HG03354 (cell line): ENCODE data around the gene METAP1D.

Source experiments
- ATAC-seq: cut with Tn5 transposase; IDR thresholded peaks from one replicate; pipeline ENCODE4 v1.9.1; 2021; ENCODE audit warnings: mild to moderate bottlenecking; ENCODE audit not compliant: unreplicated experiment, poor library complexity, severe bottlenecking

The METAP1D gene

GRCh38 chr2:172114579-172114978, 114.8 kb downstream of the METAP1D start:
- no peak for ATAC-seq

- no peak for ATAC-seq
Observed at GRCh38 chr2:172116107-172116506, 116.4 kb downstream of the METAP1D start.

GRCh38 chr2:172119089-172119488, 119.3 kb downstream of the METAP1D start:
- ATAC-seq, result no peak

DNA sequence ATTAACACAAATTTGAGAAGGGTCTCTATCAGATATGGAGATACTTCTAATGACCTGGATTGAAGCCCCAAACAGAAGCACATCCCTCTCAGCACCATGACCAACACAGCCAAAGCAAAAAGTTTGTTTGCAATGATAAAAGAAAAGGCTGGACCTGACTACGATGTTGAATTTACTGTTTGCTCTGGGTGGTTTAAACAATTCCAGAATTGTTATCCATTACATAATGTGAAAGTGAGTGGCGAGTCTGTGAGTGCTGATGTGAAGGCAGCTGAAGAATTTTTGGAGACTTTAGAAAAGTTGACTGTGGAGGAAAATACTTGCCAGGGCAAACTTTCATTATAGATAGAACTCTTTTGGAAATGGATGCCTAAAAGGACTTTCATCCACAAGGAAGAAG, 120.4 kb downstream of the METAP1D start:
- no peak for ATAC-seq

DNA sequence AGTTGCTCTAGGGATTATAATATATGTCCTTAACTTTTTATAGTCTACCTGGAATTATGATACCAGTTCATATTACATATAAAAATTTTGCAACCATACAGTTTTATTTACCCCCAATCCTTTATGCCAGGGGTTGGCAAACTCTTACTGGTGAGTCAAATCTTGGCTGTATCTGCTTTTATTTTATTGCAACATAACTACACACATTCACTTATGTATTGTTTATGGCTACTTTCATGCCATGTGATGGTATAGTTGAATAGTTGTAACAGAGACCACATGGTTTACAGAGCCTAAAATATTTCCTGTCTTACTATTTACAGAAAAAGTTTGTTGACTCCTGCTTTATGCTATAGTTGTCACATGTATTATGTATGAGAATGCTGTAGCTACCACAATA, 128.7 kb downstream of the METAP1D start:
- ATAC-seq, result no peak

DNA sequence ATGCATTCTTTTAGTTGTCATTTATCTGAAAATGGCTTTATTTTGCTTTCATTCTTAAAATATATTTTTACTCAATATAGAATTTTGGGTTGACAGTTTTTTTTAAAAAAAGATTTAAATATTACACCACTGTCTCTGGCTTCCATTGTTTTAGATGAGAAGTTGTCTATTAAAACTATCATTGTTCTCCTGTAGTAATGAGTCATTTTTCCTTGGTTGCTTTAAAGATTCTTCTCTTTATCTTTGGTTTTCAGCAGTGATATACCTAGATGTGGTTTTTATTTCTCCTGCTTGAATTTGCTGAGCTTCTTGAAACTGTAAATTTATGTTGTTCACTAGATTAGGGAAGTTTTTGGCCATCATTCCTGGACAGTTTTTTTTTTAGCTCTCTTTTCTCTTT, 129.7 kb downstream of the METAP1D start:
- ATAC-seq, result no peak
